GM18526 (cell line): ENCODE results near the gene EXD3.

Experiments
- POLR2A ChIP-seq: IDR thresholded peaks from 3 replicates; pipeline ENCODE4 v1.6.1; 2011; ENCODE audit not compliant: insufficient read length; ENCODE audit errors: extremely low read depth

EXD3 gene

DNA sequence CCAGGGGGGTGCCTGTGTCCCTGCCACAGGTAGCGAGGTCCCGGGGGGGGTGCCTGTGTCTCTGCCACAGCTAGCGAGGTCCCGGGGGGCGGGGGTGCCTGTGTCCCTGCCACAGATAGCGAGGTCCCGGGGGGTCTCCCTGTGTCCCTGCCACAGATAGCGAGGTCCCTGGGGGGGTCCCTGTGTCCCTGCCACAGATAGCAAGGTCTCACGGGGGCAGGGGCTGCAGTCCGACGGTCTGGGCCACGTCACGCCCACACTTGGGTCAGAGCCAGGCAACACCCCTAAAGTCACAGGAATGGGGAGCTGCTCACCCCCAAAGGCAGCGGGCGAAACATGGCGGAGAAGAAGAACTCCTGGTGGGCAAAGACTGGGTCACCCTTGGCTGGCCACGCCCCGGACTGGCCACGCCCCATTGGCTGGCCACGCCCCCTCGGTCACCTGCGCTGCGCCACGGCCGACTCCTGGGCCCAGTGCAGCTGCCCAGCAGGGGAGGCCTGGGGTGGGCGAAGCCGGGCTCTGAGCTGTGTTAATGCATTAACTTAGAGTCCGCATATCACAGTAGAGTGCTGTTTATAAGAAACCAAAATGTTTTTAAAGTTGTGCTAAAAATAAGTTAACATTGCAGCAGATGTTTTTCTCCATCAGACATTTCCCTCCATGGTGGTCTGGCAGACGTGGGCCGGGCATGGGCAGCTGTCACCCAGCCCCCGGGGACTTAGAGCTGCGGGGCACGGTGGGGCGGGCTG, 7.2 kb upstream of the EXD3 start:
- no peak for TF ChIP-seq POLR2A

DNA sequence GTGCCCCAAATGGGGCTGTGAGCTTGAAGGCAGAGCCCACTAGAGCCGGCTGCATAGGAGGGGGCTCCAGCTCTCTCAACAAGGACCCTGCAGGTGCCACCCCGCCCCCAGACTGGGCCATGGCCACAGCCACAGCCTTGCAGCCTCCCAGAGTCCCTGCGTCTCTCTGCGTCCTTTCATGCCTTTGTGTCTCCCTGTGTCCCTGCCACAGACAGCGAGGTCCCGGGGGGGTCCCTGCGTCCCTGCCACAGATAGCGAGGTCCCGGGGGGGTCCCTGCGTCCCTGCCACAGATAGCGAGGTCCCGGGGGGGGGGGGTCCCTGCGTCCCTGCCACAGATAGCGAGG, 6.6 kb upstream of the EXD3 start:
- TF ChIP-seq POLR2A = no peak

DNA sequence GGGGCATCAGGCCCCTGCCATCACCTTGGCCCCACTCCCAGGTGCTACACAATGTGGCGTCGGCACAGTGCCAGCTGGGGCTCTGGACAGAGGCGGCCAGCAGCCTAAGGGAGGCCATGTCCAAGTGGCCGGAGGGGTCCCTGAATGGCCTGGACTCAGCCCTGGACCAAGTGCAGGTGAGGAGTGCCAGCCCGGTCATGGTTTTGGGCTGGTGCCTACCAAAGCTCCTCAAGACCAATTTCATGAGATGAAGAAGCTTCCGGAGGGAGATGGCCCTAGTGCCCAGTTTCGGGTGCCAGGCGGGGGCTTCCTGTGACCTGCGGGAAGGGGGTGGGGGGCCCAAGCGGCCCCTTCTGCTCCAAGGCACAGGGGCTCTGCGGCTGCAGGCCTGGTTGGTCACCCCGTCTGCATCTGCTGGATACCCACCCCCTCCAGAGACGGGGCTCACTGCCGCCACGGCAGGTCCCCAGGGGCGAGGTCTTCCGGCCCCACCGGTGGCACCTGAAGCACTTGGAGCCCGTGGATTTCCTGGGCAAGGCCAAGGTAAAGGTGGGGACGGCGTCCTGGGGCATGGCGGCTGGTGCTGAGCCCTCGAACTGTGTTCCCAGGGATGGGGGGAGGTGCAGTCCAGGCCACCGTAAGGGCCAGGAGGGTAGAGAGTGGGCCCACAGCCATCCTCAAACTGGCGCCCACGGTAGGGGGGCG, 6.0 kb upstream of the EXD3 start:
- TF ChIP-seq POLR2A = no peak

DNA sequence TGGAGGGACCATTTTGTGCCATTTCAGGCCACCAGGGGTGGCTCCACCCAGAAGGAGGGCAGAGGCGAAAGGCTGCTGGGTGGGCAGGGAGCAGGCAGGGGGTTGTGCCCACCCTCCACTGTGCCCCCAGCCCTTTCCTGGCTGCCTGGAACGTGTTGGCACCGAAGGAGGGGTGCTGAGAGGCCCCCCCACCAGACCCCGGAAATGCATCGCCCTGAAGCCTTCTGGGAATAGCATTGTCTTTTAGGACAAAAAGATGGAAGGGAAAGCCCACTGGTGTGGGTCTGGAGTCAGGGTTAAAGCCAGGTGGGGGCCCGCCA, 5.3 kb upstream of the EXD3 start:
- no peak for TF ChIP-seq POLR2A

DNA sequence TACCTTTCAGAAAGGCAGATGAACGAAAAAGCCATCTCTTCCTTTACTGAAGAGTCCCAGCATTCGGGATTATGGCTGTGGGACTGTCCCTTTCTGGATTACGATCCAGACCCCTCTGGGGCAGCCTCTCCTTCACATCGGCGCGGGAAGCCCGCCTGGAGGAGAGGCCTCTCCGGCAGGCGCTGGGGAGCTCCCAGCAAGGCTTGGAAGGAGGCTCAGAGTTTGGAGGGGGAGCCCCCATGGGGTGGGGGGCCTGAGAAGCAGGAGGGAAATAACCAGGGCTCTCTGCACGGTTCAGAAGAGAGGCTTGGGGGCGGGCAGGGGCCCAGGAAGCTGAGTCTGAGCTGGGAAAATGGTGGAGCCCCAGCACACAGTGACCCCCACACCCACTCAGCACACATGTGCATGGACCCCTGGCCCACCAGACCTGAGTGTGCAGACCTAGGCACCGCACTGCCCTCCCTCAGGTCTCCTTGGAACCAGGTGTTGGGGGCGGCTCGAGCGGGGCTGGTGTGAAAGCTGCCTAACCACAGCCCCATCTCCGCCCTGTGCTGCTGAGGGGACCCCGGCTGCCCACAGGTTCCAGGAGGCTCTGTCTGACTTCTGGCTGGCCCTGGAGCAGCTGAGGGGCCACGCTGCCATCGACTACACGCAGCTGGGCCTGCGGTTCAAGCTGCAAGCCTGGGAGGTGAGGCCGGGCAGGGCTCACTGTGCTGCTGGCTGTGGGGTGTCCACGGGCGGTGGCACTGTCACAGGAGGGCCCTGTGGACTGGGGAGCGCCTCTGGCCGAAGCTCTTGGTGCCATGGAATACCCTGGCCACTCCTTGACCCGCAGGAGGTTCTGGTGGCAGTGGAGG, 4.7 kb upstream of the EXD3 start:
- no peak for TF ChIP-seq POLR2A

DNA sequence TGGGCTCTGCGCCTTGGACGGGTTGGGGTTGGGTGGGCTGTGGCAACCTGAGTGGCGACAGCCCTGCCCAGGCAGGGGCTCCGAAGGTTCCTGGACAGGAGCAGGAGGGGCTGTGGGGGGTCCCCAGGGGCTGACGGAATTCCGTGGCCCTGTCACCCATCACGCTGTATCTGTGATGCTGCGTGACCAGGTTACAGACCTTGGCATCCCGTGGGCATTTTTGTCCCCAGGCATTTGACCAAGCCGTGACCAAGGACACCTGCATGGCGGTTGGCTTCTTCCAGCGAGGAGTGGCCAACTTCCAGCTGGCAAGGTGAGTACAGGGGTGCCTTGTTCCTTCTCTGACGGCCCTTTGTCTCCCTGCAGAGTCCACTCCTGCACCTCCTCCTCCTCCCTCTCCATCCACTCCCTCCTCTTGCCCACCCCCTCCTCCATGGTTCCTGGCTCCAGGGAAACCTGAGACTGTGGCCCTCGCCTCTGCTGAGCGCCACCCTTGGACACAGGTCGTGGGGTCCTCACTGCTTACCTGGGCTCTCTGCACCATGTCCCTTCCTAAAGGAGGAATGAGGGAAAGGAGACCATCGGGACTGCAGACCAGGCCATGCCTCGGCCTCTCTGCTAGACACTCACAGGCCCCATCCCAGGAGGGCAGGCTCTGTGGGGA, 3.2 kb upstream of the EXD3 start:
- TF ChIP-seq POLR2A = no peak

DNA sequence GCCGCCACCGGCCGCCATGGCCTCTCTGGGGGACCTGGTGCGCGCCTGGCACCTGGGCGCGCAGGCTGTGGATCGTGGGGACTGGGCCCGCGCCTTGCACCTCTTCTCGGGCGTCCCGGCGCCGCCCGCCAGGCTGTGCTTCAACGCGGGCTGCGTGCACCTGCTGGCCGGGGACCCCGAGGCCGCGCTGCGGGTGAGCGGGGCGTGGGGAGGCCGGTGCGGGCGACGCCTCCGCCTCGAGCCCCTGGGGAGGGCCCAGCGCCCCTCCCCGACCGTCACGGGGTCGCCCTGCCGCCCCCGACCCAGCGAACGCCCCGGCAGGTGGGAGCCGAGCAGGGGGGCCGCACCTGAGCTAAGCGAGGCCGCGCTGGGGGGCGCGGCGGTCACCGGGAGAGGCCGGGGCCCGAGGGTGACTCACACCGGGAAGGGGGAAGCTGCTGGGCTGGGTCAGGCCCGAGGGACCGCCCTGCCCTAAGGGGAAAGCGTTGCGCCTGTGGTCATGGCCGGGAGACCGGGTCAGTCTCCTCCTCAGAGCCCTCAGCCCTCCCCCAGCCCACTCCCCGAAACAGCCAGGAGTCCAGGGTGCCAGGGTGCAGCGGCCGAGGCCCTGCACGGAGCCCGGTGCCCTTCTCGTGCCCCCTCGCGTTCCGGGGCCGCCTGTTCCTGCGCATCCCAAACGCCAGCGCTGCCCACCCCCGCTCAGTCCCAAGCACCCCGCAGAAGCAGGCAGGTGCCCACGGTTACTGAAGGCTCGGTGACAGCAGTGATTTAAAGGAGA, 741 bp upstream of the EXD3 start:
- no peak for TF ChIP-seq POLR2A

DNA sequence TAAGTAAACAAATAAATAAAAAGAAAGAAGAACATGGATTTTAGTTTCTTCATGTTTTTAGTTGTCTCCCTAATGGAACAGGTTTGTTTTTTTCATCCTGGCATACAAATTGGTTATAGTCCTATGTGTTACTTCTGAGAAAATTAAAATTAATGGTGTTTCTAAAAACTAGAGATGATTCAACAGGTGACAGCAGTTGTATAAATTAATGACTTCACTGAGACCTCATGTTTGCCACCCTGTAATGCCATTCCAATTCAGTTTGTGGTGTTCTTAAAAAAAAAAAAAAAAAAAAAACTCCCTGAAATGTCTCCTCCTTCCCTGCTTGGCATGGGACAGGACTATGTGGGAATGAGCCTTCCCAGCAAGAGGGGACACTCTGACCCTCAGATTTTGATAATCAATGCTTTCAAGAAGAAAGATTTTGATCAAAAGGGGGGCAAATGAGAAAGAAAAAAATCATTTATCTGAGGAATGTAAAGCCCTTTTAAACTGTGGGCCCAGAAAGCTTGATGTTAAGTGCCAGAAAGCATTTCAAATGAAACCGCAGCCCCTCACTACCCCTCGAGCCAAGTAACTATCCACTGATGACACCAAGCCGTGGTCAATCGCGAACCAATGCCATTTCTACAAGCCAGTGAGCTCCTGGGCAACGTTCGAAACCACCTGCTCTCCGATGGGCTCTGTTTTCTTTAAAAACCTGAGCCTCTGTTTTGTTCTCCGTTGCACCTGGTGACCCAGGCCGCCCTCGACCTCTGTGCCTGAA, 941 bp downstream of the EXD3 start:
- no peak for TF ChIP-seq POLR2A

DNA sequence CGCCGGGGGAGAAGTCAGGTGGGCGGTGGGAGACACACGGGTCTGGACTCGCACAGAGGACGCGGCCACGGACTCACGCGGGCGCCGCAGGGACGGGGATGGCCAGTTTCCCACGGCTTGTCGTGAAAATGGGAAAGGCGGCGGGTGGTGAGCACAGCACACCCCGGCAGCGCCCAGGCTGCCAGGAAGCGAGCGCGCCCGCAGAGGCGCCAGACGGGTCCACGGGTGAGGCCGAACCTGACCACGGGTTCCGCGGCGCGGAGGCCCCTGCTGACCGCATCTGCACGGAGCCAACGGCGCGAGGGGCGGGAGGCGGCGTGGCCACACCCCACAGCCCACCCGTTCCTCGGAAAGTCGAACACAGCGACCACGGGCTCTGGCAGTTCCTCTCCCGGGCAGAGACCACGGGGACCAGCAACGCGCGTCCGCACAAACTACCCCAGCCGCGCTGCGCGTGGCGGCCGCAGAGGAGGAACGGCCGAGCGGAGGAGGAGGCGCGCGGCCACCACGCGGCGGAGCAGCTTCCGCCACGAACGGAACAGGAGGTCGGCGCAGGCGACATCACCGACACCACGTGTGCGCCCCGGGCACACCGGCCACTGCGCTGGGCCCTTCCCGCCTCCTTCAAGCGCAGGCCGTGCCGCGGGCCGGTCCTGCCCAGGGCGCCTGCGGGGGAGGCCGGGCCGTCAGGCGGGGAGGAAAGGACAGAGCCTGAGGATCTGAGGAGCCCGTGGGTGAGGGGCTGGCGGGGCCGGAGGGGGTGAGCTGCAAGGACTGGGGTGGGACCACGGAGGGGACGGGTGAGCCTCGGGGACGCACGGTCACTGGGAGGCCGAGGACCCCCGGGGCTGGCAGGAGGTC, 5.6 kb downstream of the EXD3 start:
- TF ChIP-seq POLR2A = peak; percentile 38

DNA sequence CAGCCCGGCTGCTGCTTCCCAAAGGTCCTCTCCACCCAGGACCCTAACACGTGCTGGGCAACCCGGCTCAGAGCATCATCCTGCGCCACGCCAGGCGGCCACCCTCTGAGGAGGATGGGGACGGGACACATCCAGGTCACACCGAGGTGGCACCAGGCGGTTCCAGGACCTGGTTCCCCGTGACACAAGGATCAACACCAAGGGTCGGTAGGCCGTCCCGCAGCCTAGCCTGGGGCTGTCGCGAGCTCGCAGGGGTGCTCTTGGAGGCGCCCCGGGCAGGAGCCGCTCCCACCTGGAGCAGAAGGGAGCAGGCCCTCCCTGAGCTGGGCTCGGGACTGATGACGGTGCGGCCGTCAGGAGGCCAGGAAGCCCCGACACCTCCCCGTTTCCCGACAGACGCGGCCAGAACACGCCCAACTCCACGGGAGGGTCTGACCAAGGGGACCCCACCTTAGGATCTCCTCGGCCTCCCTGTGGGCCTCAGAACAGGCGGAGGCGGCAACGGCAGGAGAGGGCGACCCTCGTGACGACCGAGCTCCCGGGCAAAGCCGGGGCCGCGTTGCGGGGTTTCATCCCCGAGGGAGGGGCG, 6.3 kb downstream of the EXD3 start:
- no peak for TF ChIP-seq POLR2A

DNA sequence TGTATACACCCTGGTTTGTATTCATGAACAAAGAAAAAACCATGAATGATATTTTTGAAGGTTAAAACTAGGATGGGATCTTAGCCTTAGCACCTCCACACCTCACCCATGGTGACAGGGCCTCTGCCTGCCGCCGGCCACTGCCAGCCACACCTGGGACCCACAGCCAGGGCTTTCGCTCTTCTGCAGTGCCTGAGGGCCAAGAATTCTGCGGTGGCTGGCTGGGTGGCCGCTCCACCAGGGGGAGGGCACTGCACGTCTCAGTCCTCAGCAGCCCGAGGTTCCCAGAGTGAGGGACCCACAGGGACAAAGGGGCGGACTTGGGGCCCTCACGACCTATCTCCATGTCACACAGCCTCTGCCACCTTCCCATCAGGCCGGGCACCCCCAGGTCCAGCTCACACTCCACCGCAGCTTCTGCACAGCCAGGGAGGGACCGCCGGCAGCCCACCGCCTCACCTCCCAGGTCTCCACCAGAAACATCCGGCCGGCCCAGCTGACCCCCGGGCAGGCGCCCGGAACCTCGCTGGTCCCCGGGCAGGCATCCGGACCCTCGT, 6.9 kb downstream of the EXD3 start:
- TF ChIP-seq POLR2A = no peak

DNA sequence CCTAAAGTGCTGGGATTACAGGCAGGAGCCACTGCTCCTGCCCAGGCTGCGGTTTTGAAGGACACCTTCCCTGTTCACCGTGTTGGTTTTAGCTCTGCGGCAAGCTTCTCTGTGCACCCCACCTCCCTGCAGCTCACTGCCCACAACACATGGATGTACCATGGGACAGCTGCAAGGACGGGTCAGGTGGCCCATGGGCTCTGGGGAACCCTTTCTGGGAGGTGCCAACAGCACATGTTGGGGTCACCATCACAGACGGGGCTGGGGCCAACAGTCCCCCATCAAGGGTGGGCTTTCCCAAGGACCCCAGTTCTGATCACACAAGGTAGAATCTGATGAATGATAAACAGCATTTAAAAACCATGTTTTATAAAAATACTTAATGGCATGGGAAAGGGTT, 7.5 kb downstream of the EXD3 start:
- TF ChIP-seq POLR2A = no peak

DNA sequence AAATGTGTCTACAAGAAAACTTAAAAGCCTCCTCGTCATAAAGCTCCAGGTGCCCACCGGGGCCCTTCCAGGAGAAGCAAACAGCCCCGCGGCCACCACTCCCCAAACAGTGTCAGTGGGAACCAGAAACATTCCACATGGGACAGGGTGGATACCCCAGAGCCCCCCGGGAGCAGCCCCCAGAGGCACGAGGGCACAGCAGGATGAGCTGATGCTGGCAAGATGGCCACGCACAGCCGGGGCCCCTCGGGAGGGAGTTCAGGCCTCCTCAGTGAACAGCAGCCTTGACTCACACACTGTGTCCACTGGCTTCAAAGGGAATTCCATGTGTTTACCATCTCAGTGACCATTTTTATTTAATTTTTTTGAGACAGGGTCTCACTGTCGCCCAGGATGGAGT, 10.5 kb downstream of the EXD3 start:
- TF ChIP-seq POLR2A = no peak
